Smooth muscle cell (in vitro differentiated cells): ENCODE data around the gene TMA7B. TPM values are rescaled to one million over a fixed set of nuclear protein-coding genes. Genes with fewer than 3 reads are reported as not detected.

Source experiments
- DNase-seq: peaks from one replicate; lab custom pipeline; 2025; ENCODE audit not compliant: unreplicated experiment; lab: John Stamatoyannopoulos, UW
- H2AFZ ChIP-seq: fragments of 200-600 bp; sonication (generic); 2 replicates; pipeline ENCODE4 v1.6.0; 2016; ENCODE audit warnings: antibody characterized with exemption, low read depth, mild to moderate bottlenecking
- H3F3A ChIP-seq: fragments of 200-600 bp; sonication (generic); 2 replicates; pipeline ENCODE4 v1.6.0; 2017; ENCODE audit warnings: antibody characterized with exemption, low read depth
- H3K27ac ChIP-seq: fragments of 200-600 bp; sonication (generic); 2 replicates; pipeline ENCODE4 v1.5.1; 2016; ENCODE audit warnings: low read depth, mild to moderate bottlenecking
- H3K27me3 ChIP-seq: fragments of 200-600 bp; sonication (generic); 2 replicates; pipeline ENCODE4 v1.6.1; 2016; ENCODE audit warnings: low read depth, mild to moderate bottlenecking
- H3K36me3 ChIP-seq: fragments of 200-600 bp; sonication (generic); 2 replicates; pipeline ENCODE4 v1.5.1; 2016; ENCODE audit warnings: low read depth
- H3K4me1 ChIP-seq: fragments of 200-600 bp; sonication (generic); 2 replicates; pipeline ENCODE4 v1.5.1; 2016; ENCODE audit warnings: low read depth
- H3K4me2 ChIP-seq: fragments of 200-600 bp; sonication (generic); 2 replicates; pipeline ENCODE4 v1.6.0; 2016; ENCODE audit warnings: mild to moderate bottlenecking
- H3K4me3 ChIP-seq: fragments of 200-600 bp; sonication (generic); 2 replicates; pipeline ENCODE4 v1.5.1; 2016; ENCODE audit warnings: mild to moderate bottlenecking
- H3K79me2 ChIP-seq: fragments of 200-600 bp; sonication (generic); 2 replicates; pipeline ENCODE4 v1.6.0; 2016; ENCODE audit warnings: low read depth, mild to moderate bottlenecking
- H3K9ac ChIP-seq: fragments of 200-600 bp; sonication (generic); 2 replicates; pipeline ENCODE4 v1.6.0; 2016; ENCODE audit warnings: low read depth
- H3K9me3 ChIP-seq: fragments of 200-600 bp; sonication (generic); replicated peaks from 2 replicates; pipeline ENCODE4 v1.5.1; 2016; ENCODE audit warnings: low read depth
- H4K20me1 ChIP-seq: fragments of 200-600 bp; sonication (generic); 2 replicates; pipeline ENCODE4 v1.6.0; 2016; ENCODE audit warnings: low read depth
- WGBS: methylation state at CpG from one replicate; pipeline ENCODE4 v1.1.7; 2016; ENCODE audit warnings: low lambda C conversion rate; 5-methylcytosine and 5-hydroxymethylcytosine counted together
- polyA plus RNA-seq: library from polyadenylated mRNA; unstranded; fragments of >200 nt; fragmentation: Nextera tagmentation; extraction: Ambion mirVana; gene quantifications from 2 replicates; pipeline ENCODE4 v1.2.1, GENCODE V29; 2016
- total RNA-seq: library from RNA; depleted of rRNA; stranded (reverse); fragments of >200 nt; gene quantifications from 2 replicates; pipeline ENCODE4 v1.2.3, GENCODE V29; 2014
- TF ChIP-seq, protein P1 (sequence below): fragments of 200-600 bp; sonication (generic); IDR thresholded peaks from 2 replicates; pipeline ENCODE4 v1.5.1; 2017; ENCODE audit warnings: borderline replicate concordance, mild to moderate bottlenecking, antibody characterized with exemption; ENCODE audit not compliant: insufficient read depth, poor library complexity, severe bottlenecking

Gene TMA7B
- total and polyA plus RNA-seq, 2 experiments from 2014 or later: not detected

GRCh38 chr22:39972641-39973040 is 12.4 kb downstream of the TMA7B start:
- Histone ChIP-seq H3K79me2 (no peaks in the 10 kb centered on the region), H3F3A (no peaks in the 10 kb centered on the region), H3K4me2 (no peak overlapping the region), H4K20me1 (no peaks in the 10 kb centered on the region), H3K36me3 (no peaks in the 10 kb centered on the region), H3K4me3 (no peak overlapping the region), H3K4me1 (peaks cover 13% of the 10 kb centered on the region), H3K27ac (no peak overlapping the region), H3K9ac (no peak overlapping the region), H3K27me3 (peaks cover 18% of the 10 kb centered on the region), H3K9me3 (no peaks in the 10 kb centered on the region), H2AFZ (no peak overlapping the region)
- DNase-seq: no peak
- TF ChIP-seq, protein P1, sequence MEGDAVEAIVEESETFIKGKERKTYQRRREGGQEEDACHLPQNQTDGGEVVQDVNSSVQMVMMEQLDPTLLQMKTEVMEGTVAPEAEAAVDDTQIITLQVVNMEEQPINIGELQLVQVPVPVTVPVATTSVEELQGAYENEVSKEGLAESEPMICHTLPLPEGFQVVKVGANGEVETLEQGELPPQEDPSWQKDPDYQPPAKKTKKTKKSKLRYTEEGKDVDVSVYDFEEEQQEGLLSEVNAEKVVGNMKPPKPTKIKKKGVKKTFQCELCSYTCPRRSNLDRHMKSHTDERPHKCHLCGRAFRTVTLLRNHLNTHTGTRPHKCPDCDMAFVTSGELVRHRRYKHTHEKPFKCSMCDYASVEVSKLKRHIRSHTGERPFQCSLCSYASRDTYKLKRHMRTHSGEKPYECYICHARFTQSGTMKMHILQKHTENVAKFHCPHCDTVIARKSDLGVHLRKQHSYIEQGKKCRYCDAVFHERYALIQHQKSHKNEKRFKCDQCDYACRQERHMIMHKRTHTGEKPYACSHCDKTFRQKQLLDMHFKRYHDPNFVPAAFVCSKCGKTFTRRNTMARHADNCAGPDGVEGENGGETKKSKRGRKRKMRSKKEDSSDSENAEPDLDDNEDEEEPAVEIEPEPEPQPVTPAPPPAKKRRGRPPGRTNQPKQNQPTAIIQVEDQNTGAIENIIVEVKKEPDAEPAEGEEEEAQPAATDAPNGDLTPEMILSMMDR: no peak
- 77% methylated on average over 5 of the region's 5 CpGs for WGBS

GRCh38 chr22:39973656-39974055 is 13.5 kb downstream of the TMA7B start:
- Histone ChIP-seq H2AFZ (no peak overlapping the region), H4K20me1 (no peaks in the 10 kb centered on the region), H3K27ac (no peak overlapping the region), H3K79me2 (no peaks in the 10 kb centered on the region), H3K4me3 (no peak overlapping the region), H3K36me3 (no peaks in the 10 kb centered on the region), H3K9me3 (no peaks in the 10 kb centered on the region), H3F3A (no peaks in the 10 kb centered on the region), H3K4me2 (no peak overlapping the region), H3K27me3 (peaks cover 23% of the 10 kb centered on the region), H3K9ac (no peak overlapping the region), H3K4me1 (peaks cover 3% of the 10 kb centered on the region)
- TF ChIP-seq, protein P1: no peak
- DNase-seq: no peak
- WGBS: 83% methylated on average over 5 of the region's 5 CpGs

DNA sequence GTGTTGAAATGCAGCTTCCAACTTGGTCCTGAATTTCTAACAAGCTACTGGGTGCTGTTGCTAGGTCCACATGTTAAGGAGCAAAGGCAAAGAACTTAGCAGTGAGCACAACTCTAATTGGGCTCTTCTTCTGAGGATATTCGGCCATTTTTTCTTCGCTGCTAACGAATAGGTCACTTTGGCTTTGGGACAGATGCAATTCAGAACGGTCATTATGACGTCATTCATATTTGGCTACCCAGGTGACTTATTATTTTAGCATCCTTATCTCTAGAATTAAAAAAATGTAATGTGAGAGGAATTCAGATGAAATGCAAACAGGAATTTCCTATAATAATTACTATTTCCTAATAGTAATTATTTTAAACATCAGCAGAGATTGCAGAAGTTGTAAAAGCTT is 13.9 kb downstream of the TMA7B start:
- no peaks in the 10 kb centered on the region for H3K79me2 ChIP-seq
- no peaks in the 10 kb centered on the region for H3K9me3 ChIP-seq
- no peaks in the 10 kb centered on the region for H3K4me1 ChIP-seq
- TF ChIP-seq, protein P1: no peak
- no peak for DNase-seq
- H3K4me2 ChIP-seq: no peak overlapping the region
- no peak overlapping the region for H3K9ac ChIP-seq
- H2AFZ ChIP-seq: no peak overlapping the region
- H3K4me3 ChIP-seq: no peak overlapping the region
- no peaks in the 10 kb centered on the region for H3K36me3 ChIP-seq
- no peaks in the 10 kb centered on the region for H3F3A ChIP-seq
- H3K27ac ChIP-seq: no peak overlapping the region
- H4K20me1 ChIP-seq: no peaks in the 10 kb centered on the region
- 89% methylated on average over 5 of the region's 5 CpGs for WGBS
- H3K27me3 ChIP-seq: peaks cover 23% of the 10 kb centered on the region

GRCh38 chr22:39979048-39979447 is 18.9 kb downstream of the TMA7B start:
- Histone ChIP-seq H3K79me2 (no peaks in the 10 kb centered on the region), H3K4me1 (no peaks in the 10 kb centered on the region), H3K27ac (no peak overlapping the region), H3K4me2 (no peak overlapping the region), H3K27me3 (peaks cover 17% of the 10 kb centered on the region), H3F3A (no peaks in the 10 kb centered on the region), H3K9me3 (no peaks in the 10 kb centered on the region), H2AFZ (no peak overlapping the region), H3K9ac (no peak overlapping the region), H3K4me3 (no peak overlapping the region), H4K20me1 (no peaks in the 10 kb centered on the region), H3K36me3 (no peaks in the 10 kb centered on the region)
- TF ChIP-seq, protein P1: no peak
- DNase-seq: no peak
- 77% methylated on average over 6 of the region's 6 CpGs for whole genome bisulfite sequencing
